Measurements from ENCODE around the gene SETD3. TPM values are rescaled to one million over a fixed set of nuclear protein-coding genes. Genes with fewer than 3 reads are reported as not detected.

Gene SETD3
- total and polyA plus RNA-seq, 2 donors (not counting 1 experiment from before 2014, with no cell fraction given) = 30.9 to 38.3 TPM

GRCh38 chr14:99520571-99521081, 40.0 kb upstream of the SETD3 start:
- Histone ChIP-seq H2AFZ (ENCODE audit: low read length) (no peak overlapping the region), H3K9me3 (ENCODE audit: control insufficient read depth, insufficient read depth, low read depth, low read length) (no peaks in the 10 kb centered on the region), H3K27me3 (ENCODE audit: control insufficient read depth, insufficient read depth, low read length) (no peaks in the 10 kb centered on the region), H3K79me2 (ENCODE audit: control insufficient read depth, insufficient read depth, low read length) (no peaks in the 10 kb centered on the region), H3K9ac (ENCODE audit: insufficient read depth, low read length) (no peak overlapping the region), H3K4me1 (ENCODE audit: control insufficient read depth, extremely low read depth, insufficient read depth, low read length) (peaks cover 12% of the 10 kb centered on the region), H3K27ac (ENCODE audit: insufficient read depth, low read length) (no peak overlapping the region), H4K20me1 (ENCODE audit: control insufficient read depth, extremely low read depth, insufficient read depth, low read length) (no peaks in the 10 kb centered on the region), H3K4me2 (ENCODE audit: extremely low read depth, insufficient read depth, low read length) (no peak overlapping the region), H3K36me3 (ENCODE audit: control insufficient read depth, insufficient read depth, low read length) (no peaks in the 10 kb centered on the region), H3K4me3 (replicated peaks in 1 of 4; ENCODE audit: control extremely low read depth in 1 of 4, insufficient read depth in 1 of 4, low read depth in 3 of 4, low read length in 4 of 4) (no peak overlapping the region)
- DNase-seq (ENCODE audit: low read depth in 2 of 2) = no peak
- TF ChIP-seq CTCF (conservative IDR thresholded peaks at IDR 0.05 in 1 of 2, IDR thresholded peaks at IDR 0.05 in 1 of 2; ENCODE audit: low read depth in 1 of 2, low read length in 2 of 2) = no peak
- TF ChIP-seq EZH2 (IDR thresholded peaks at IDR 0.05; ENCODE audit: low read length, missing control alignments) = no peak

- Histone ChIP-seq H4K20me1 (ENCODE audit: control insufficient read depth, extremely low read depth, insufficient read depth, low read length) (no peaks in the 10 kb centered on the region), H3K4me2 (ENCODE audit: extremely low read depth, insufficient read depth, low read length) (no peak overlapping the region), H3K4me3 (replicated peaks in 1 of 4; ENCODE audit: control extremely low read depth in 1 of 4, insufficient read depth in 1 of 4, low read depth in 3 of 4, low read length in 4 of 4) (no peak overlapping the region), H3K9me3 (ENCODE audit: control insufficient read depth, insufficient read depth, low read depth, low read length) (no peaks in the 10 kb centered on the region), H3K4me1 (ENCODE audit: control insufficient read depth, extremely low read depth, insufficient read depth, low read length) (peaks cover 12% of the 10 kb centered on the region), H2AFZ (ENCODE audit: low read length) (no peak overlapping the region), H3K9ac (ENCODE audit: insufficient read depth, low read length) (no peak overlapping the region), H3K27ac (ENCODE audit: insufficient read depth, low read length) (no peak overlapping the region), H3K79me2 (ENCODE audit: control insufficient read depth, insufficient read depth, low read length) (no peaks in the 10 kb centered on the region), H3K27me3 (ENCODE audit: control insufficient read depth, insufficient read depth, low read length) (no peaks in the 10 kb centered on the region), H3K36me3 (ENCODE audit: control insufficient read depth, insufficient read depth, low read length) (no peaks in the 10 kb centered on the region)
- TF ChIP-seq CTCF (conservative IDR thresholded peaks at IDR 0.05 in 1 of 2, IDR thresholded peaks at IDR 0.05 in 1 of 2; ENCODE audit: low read depth in 1 of 2, low read length in 2 of 2) = no peak
- no peak for TF ChIP-seq EZH2 (IDR thresholded peaks at IDR 0.05; ENCODE audit: low read length, missing control alignments)
- DNase-seq (ENCODE audit: low read depth in 2 of 2) = no peak
Observed at GRCh38 chr14:99519931-99520421, 39.3 kb upstream of the SETD3 start.

- Histone ChIP-seq H3K36me3 (ENCODE audit: control insufficient read depth, insufficient read depth, low read length) (peaks cover 2% of the 10 kb centered on the region), H3K9me3 (ENCODE audit: control insufficient read depth, insufficient read depth, low read depth, low read length) (no peaks in the 10 kb centered on the region), H3K9ac (ENCODE audit: insufficient read depth, low read length) (no peak overlapping the region), H3K27me3 (ENCODE audit: control insufficient read depth, insufficient read depth, low read length) (no peaks in the 10 kb centered on the region), H3K4me3 (replicated peaks in 1 of 4; ENCODE audit: control extremely low read depth in 1 of 4, insufficient read depth in 1 of 4, low read depth in 3 of 4, low read length in 4 of 4) (no peak overlapping the region), H3K79me2 (ENCODE audit: control insufficient read depth, insufficient read depth, low read length) (no peaks in the 10 kb centered on the region), H3K27ac (ENCODE audit: insufficient read depth, low read length) (no peak overlapping the region), H3K4me2 (ENCODE audit: extremely low read depth, insufficient read depth, low read length) (no peak overlapping the region), H3K4me1 (ENCODE audit: control insufficient read depth, extremely low read depth, insufficient read depth, low read length) (peaks cover 12% of the 10 kb centered on the region), H2AFZ (ENCODE audit: low read length) (no peak overlapping the region), H4K20me1 (ENCODE audit: control insufficient read depth, extremely low read depth, insufficient read depth, low read length) (no peaks in the 10 kb centered on the region)
- no peak for DNase-seq (ENCODE audit: low read depth in 2 of 2)
- TF ChIP-seq EZH2 (IDR thresholded peaks at IDR 0.05; ENCODE audit: low read length, missing control alignments) (no peak), CTCF (conservative IDR thresholded peaks at IDR 0.05 in 1 of 2, IDR thresholded peaks at IDR 0.05 in 1 of 2; ENCODE audit: low read depth in 1 of 2, low read length in 2 of 2) (no peak)
Observed at GRCh38 chr14:99519347-99519881, 38.8 kb upstream of the SETD3 start.
